ENCODE results near the gene NRF1. TPM values are rescaled to one million over a fixed set of nuclear protein-coding genes. Genes with fewer than 3 reads are reported as not detected.

NRF1 gene
- total and polyA plus RNA-seq, 2 of the 13 experiments (the other 11 are each of a cell fraction or from before 2014, with no cell fraction given): 9.3 to 10.1 TPM

DNA sequence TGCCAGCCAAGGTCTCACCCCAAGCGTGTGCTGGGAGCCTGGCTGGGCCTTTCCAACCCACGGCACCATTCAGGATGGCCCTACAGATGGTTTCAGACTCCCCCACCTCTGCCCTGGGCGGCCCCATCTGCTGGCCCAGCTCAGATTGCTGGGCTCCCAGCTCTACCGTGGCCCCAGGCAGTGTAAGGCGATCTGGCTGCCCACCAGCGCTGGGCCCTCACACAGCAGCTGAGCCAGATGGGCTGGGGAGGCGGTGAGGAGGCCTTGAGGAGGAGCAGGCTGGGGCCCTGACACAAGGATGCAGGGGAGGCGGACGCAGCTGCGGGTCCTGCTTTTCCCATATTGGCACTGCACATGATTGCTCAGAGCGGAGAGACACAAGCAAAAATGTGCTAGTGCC is 162.8 kb downstream of the NRF1 start:
- H3K4me1 ChIP-seq (ENCODE audit: insufficient read depth, low read length): no peaks in the 10 kb centered on the region
- in situ Hi-C loops (cut with HindIII; ENCODE audit: extremely low pct_ligation_motif_present, low pct_unique_long_range_greater_than_20kb) (no loop called here), intact Hi-C loops (cut with micrococcal nuclease; ENCODE audit: unreplicated experiment) (no loop called here)
- FAIRE-seq (no peak), ATAC-seq (no peak), DNase-seq (ENCODE audit: low spot score) (no peak)
- 96% methylated on average over 10 of the region's 11 CpGs for WGBS (ENCODE audit: low lambda C conversion rate)
- no peaks in the 10 kb centered on the region for H3K9me3 ChIP-seq (ENCODE audit: low read length)
- H2AFZ ChIP-seq (ENCODE audit: low read length): no peak overlapping the region
- no peaks in the 10 kb centered on the region for H3K36me3 ChIP-seq (replicated peaks in 1 of 2; ENCODE audit: control insufficient read depth in 1 of 2, insufficient read depth in 2 of 2, low read length in 2 of 2)
- no peaks in the 10 kb centered on the region for H3K27me3 ChIP-seq (ENCODE audit: control insufficient read depth in 1 of 2, insufficient read depth in 2 of 2, low read length in 2 of 2)
- TF ChIP-seq, protein P1, sequence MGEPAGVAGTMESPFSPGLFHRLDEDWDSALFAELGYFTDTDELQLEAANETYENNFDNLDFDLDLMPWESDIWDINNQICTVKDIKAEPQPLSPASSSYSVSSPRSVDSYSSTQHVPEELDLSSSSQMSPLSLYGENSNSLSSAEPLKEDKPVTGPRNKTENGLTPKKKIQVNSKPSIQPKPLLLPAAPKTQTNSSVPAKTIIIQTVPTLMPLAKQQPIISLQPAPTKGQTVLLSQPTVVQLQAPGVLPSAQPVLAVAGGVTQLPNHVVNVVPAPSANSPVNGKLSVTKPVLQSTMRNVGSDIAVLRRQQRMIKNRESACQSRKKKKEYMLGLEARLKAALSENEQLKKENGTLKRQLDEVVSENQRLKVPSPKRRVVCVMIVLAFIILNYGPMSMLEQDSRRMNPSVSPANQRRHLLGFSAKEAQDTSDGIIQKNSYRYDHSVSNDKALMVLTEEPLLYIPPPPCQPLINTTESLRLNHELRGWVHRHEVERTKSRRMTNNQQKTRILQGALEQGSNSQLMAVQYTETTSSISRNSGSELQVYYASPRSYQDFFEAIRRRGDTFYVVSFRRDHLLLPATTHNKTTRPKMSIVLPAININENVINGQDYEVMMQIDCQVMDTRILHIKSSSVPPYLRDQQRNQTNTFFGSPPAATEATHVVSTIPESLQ (CRISPR knock-in tag; conservative IDR thresholded peaks at IDR 0.05): no peak
- no peak for TF ChIP-seq ZMYM4 (CRISPR knock-in tag; IDR thresholded peaks at IDR 0.05)
- TF ChIP-seq ZFP62 (CRISPR knock-in tag; IDR thresholded peaks at IDR 0.05): no peak
- no TSS peak for BruUV-seq (replicated peaks)
- no peaks in the 10 kb centered on the region for H3K79me2 ChIP-seq (ENCODE audit: insufficient read depth, low read length)
- H3K9ac ChIP-seq (ENCODE audit: insufficient read depth, low read depth, low read length): no peak overlapping the region
- H3K4me2 ChIP-seq (ENCODE audit: low read depth, low read length): no peak overlapping the region
- ChIA-PET CTCF (ENCODE audit: low intra/inter-chr PET ratio, low total read pairs) (no interaction called here), POLR2A (no interaction called here)
- no peak overlapping the region for H3K4me3 ChIP-seq (replicated peaks in 1 of 3; ENCODE audit: insufficient read depth in 1 of 3, low read depth in 2 of 3, low read length in 3 of 3)
- no peaks in the 10 kb centered on the region for H4K20me1 ChIP-seq (ENCODE audit: insufficient read depth, low read length)
- H3K27ac ChIP-seq (ENCODE audit: extremely low read length, insufficient read depth, low read length): no peak overlapping the region

DNA sequence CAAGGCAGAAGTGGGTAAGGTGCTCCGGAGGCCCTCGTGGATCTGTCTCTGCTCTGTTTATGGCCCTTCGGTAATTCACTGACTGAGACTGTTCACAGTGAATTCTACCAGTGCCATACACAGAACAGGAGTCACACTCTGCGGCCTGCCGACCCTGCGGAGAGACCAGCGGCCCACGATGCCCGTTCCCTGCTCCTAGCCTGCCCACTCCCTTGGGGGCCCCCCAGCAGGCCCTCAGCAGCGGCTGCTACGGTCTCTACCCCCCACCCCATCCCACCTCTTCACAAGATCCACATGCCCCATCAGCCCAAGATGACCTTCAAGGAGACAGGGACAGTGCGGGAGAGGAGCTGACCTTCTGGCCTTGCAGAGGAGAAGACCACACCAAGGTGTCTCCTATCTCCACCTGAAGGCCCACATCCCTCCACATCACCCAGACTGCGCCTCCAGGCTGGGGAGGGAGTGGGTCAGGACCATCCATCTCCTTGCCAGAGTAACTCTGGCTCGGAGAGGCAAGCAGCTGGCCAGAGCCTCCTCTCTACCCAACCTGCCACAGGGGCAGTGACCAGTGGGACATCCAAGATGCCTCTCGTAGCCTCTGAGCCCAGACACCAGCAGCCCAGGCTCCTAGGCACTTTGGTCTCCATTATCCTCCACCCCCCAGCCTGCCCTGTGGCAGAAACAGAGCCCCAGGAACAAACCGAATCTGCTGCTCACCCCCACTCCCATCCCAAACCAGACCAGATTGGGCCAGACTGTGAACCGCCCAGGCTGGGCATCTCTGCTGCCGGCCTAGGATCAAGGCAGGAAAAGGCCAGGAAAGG is 163.6 kb downstream of the NRF1 start:
- H4K20me1 ChIP-seq (ENCODE audit: insufficient read depth, low read length): no peaks in the 10 kb centered on the region
- H3K9ac ChIP-seq (ENCODE audit: insufficient read depth, low read depth, low read length): no peak overlapping the region
- H3K4me1 ChIP-seq (ENCODE audit: insufficient read depth, low read length): no peaks in the 10 kb centered on the region
- ChIA-PET CTCF (ENCODE audit: low intra/inter-chr PET ratio, low total read pairs) (no interaction called here), POLR2A (no interaction called here)
- in situ Hi-C loops (cut with HindIII; ENCODE audit: extremely low pct_ligation_motif_present, low pct_unique_long_range_greater_than_20kb) (no loop called here), intact Hi-C loops (cut with micrococcal nuclease; ENCODE audit: unreplicated experiment) (no loop called here)
- WGBS (ENCODE audit: low lambda C conversion rate): 95% methylated on average over 3 of the region's 18 CpGs
- H3K4me3 ChIP-seq (replicated peaks in 1 of 3; ENCODE audit: insufficient read depth in 1 of 3, low read depth in 2 of 3, low read length in 3 of 3): no peak overlapping the region
- FAIRE-seq: no peak
- no TSS peak for BruUV-seq (replicated peaks)
- no peak overlapping the region for H3K27ac ChIP-seq (ENCODE audit: extremely low read length, insufficient read depth, low read length)
- H3K36me3 ChIP-seq (replicated peaks in 1 of 2; ENCODE audit: control insufficient read depth in 1 of 2, insufficient read depth in 2 of 2, low read length in 2 of 2): no peaks in the 10 kb centered on the region
- no peak for DNase-seq (ENCODE audit: low spot score)
- no peaks in the 10 kb centered on the region for H3K27me3 ChIP-seq (ENCODE audit: control insufficient read depth in 1 of 2, insufficient read depth in 2 of 2, low read length in 2 of 2)
- no peaks in the 10 kb centered on the region for H3K79me2 ChIP-seq (ENCODE audit: insufficient read depth, low read length)
- no peak overlapping the region for H3K4me2 ChIP-seq (ENCODE audit: low read depth, low read length)
- H2AFZ ChIP-seq (ENCODE audit: low read length): no peak overlapping the region
- no peaks in the 10 kb centered on the region for H3K9me3 ChIP-seq (ENCODE audit: low read length)
- no peak for ATAC-seq
- TF ChIP-seq RNF219 (CRISPR knock-in tag; IDR thresholded peaks at IDR 0.05) (no peak), ZNF207 (IDR thresholded peaks at IDR 0.05; ENCODE audit: borderline replicate concordance) (no peak), SNAPC4 (CRISPR knock-in tag; IDR thresholded peaks at IDR 0.05) (no peak), ASH2L (IDR thresholded peaks at IDR 0.05; ENCODE audit: insufficient read length, low read depth, low read length) (no peak), NFKB2 (CRISPR knock-in tag; IDR thresholded peaks at IDR 0.05; ENCODE audit: borderline replicate concordance) (no peak)
